ENCODE results near the gene ZNF746. TPM values are rescaled to one million over a fixed set of nuclear protein-coding genes. Genes with fewer than 3 reads are reported as not detected.
A peak's percentile ranks its signal among the peaks of the same experiment; 100 is the strongest.

The ZNF746 gene
- total RNA-seq, 1 donor from 2014 or later, result 19.1 TPM

- TF ChIP-seq CTCF (IDR thresholded peaks at IDR 0.05), result no peak
- Mint-ChIP-seq H3K36me3 (ENCODE audit: unreplicated experiment) (peaks cover 56% of the 10 kb centered on the region), H3K4me3 (ENCODE audit: unreplicated experiment) (no peak overlapping the region), H3K9me3 (ENCODE audit: unreplicated experiment) (peaks cover 4% of the 10 kb centered on the region), H3K27me3 (ENCODE audit: unreplicated experiment) (no peaks in the 10 kb centered on the region), H3K4me1 (ENCODE audit: unreplicated experiment) (no peaks in the 10 kb centered on the region), H3K27ac (ENCODE audit: unreplicated experiment) (no peak overlapping the region)
- no peak for DNase-seq (ENCODE audit: extremely low spot score, unreplicated experiment)
Observed at GRCh38 chr7:149473251-149473650, 24.4 kb downstream of the ZNF746 start.

- no peaks in the 10 kb centered on the region for H3K4me1 Mint-ChIP-seq (ENCODE audit: unreplicated experiment)
- peaks cover 7% of the 10 kb centered on the region for H3K9me3 Mint-ChIP-seq (ENCODE audit: unreplicated experiment)
- peak; percentile 62 for DNase-seq (ENCODE audit: extremely low spot score, unreplicated experiment)
- H3K27ac Mint-ChIP-seq (ENCODE audit: unreplicated experiment), result no peak overlapping the region
- H3K4me3 Mint-ChIP-seq (ENCODE audit: unreplicated experiment), result no peak overlapping the region
- TF ChIP-seq CTCF (IDR thresholded peaks at IDR 0.05), result no peak
- H3K36me3 Mint-ChIP-seq (ENCODE audit: unreplicated experiment), result peaks cover 50% of the 10 kb centered on the region
- H3K27me3 Mint-ChIP-seq (ENCODE audit: unreplicated experiment), result no peaks in the 10 kb centered on the region
Observed at GRCh38 chr7:149471289-149471953, 26.2 kb downstream of the ZNF746 start.

- Mint-ChIP-seq H3K4me1 (ENCODE audit: unreplicated experiment) (no peaks in the 10 kb centered on the region), H3K36me3 (ENCODE audit: unreplicated experiment) (peaks cover 43% of the 10 kb centered on the region), H3K27me3 (ENCODE audit: unreplicated experiment) (peaks cover 2% of the 10 kb centered on the region), H3K4me3 (ENCODE audit: unreplicated experiment) (no peak overlapping the region), H3K9me3 (ENCODE audit: unreplicated experiment) (peaks cover 13% of the 10 kb centered on the region), H3K27ac (ENCODE audit: unreplicated experiment) (no peak overlapping the region)
- TF ChIP-seq CTCF (IDR thresholded peaks at IDR 0.05), result no peak
- DNase-seq (ENCODE audit: extremely low spot score, unreplicated experiment), result peak; percentile 60
Observed at GRCh38 chr7:149469806-149470205, 27.8 kb downstream of the ZNF746 start.

GRCh38 chr7:149468208-149468607, 29.4 kb downstream of the ZNF746 start:
- no peak for TF ChIP-seq CTCF (IDR thresholded peaks at IDR 0.05)
- H3K4me3 Mint-ChIP-seq (ENCODE audit: unreplicated experiment), result no peak overlapping the region

GRCh38 chr7:149467321-149467859, 30.2 kb downstream of the ZNF746 start:
- H3K27ac Mint-ChIP-seq (ENCODE audit: unreplicated experiment), result no peak overlapping the region
- DNase-seq (ENCODE audit: extremely low spot score, unreplicated experiment), result no peak
- no peak for TF ChIP-seq CTCF (IDR thresholded peaks at IDR 0.05)
- peaks cover 13% of the 10 kb centered on the region for H3K9me3 Mint-ChIP-seq (ENCODE audit: unreplicated experiment)
- H3K4me3 Mint-ChIP-seq (ENCODE audit: unreplicated experiment), result no peak overlapping the region
- H3K36me3 Mint-ChIP-seq (ENCODE audit: unreplicated experiment), result peaks cover 22% of the 10 kb centered on the region
- peaks cover 8% of the 10 kb centered on the region for H3K27me3 Mint-ChIP-seq (ENCODE audit: unreplicated experiment)
- H3K4me1 Mint-ChIP-seq (ENCODE audit: unreplicated experiment), result no peaks in the 10 kb centered on the region

More at GRCh38 chr7:149468208-149468607, 29.4 kb downstream of the ZNF746 start:
- H3K36me3 Mint-ChIP-seq (ENCODE audit: unreplicated experiment), result peaks cover 30% of the 10 kb centered on the region
- peaks cover 8% of the 10 kb centered on the region for H3K27me3 Mint-ChIP-seq (ENCODE audit: unreplicated experiment)
- no peak overlapping the region for H3K27ac Mint-ChIP-seq (ENCODE audit: unreplicated experiment)
- H3K4me1 Mint-ChIP-seq (ENCODE audit: unreplicated experiment), result no peaks in the 10 kb centered on the region
- H3K9me3 Mint-ChIP-seq (ENCODE audit: unreplicated experiment), result peaks cover 13% of the 10 kb centered on the region
- DNase-seq (ENCODE audit: extremely low spot score, unreplicated experiment), result no peak

Measured in osteocyte (in vitro differentiated cells).